Measurements from ENCODE around the gene KCNQ4. TPM values are rescaled to one million over a fixed set of nuclear protein-coding genes. Genes with fewer than 3 reads are reported as not detected.

KCNQ4 gene
- total RNA-seq, 3 donors from 2014 or later (not counting 1 experiment from before 2014, with no cell fraction given) = 0.14 to 0.45 (median 0.35) TPM

DNA sequence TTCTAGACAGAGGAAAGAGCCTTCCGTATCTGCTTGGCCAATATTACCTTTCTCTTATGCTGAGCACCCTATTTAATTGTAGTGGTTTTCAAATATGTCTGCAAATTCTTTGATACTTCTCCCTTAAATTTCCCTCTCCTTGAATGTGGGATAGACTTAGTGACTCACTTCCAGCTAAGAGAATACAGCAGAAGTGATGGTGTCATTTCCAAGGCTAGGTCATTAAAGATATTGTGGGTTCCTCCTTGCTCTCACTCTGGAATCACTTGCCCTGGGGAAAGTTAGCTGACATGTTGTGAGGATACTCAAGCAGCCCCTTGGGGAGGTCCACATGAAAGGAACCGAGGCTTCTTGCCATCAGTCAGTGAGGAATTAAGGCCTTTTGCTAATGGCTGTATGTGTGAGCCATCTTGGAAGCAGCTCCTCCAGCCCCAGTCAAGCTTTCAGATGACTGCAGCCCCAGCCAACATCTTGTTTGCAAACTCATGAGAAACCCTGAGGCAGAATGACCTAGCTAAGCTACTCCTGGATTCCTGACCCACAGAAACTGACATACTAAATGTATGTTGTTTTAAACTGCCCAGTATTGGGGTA, 86.6 kb downstream of the KCNQ4 start:
- Mint-ChIP-seq H3K27me3 (ENCODE audit: low read depth in 2 of 2) (peaks cover 0 to 3% of the 10 kb centered on the region in 2 donors), H3K36me3 (no peaks in the 10 kb centered on the region), H3K9me3 (no peaks in the 10 kb centered on the region), H3K27ac (no peak overlapping the region), H3K4me1 (peaks cover 11 to 15% of the 10 kb centered on the region in 2 donors), H3K4me3 (no peak overlapping the region)
- intact Hi-C loops (cut with micrococcal nuclease) = no loop called here
- 92% methylated on average over 1 of the region's 2 CpGs for WGBS (ENCODE audit: insufficient coverage)
- ATAC-seq (no peak), DNase-seq (no peak)
- Histone ChIP-seq H3K4me3 (ENCODE audit: low read length) (no peak overlapping the region), H3K27me3 (ENCODE audit: control insufficient read depth, insufficient read depth, low read length) (no peaks in the 10 kb centered on the region), H3K4me1 (ENCODE audit: control insufficient read depth, insufficient read depth, low read length) (peaks cover 5% of the 10 kb centered on the region), H3K36me3 (ENCODE audit: control insufficient read depth, insufficient read depth, low read length) (no peaks in the 10 kb centered on the region), H3K9me3 (ENCODE audit: control insufficient read depth, insufficient read depth, low read length) (no peaks in the 10 kb centered on the region), H3K27ac (ENCODE audit: low read length) (no peak overlapping the region)
- TF ChIP-seq, protein P1, sequence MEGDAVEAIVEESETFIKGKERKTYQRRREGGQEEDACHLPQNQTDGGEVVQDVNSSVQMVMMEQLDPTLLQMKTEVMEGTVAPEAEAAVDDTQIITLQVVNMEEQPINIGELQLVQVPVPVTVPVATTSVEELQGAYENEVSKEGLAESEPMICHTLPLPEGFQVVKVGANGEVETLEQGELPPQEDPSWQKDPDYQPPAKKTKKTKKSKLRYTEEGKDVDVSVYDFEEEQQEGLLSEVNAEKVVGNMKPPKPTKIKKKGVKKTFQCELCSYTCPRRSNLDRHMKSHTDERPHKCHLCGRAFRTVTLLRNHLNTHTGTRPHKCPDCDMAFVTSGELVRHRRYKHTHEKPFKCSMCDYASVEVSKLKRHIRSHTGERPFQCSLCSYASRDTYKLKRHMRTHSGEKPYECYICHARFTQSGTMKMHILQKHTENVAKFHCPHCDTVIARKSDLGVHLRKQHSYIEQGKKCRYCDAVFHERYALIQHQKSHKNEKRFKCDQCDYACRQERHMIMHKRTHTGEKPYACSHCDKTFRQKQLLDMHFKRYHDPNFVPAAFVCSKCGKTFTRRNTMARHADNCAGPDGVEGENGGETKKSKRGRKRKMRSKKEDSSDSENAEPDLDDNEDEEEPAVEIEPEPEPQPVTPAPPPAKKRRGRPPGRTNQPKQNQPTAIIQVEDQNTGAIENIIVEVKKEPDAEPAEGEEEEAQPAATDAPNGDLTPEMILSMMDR (IDR thresholded peaks at IDR 0.05) = no peak

DNA sequence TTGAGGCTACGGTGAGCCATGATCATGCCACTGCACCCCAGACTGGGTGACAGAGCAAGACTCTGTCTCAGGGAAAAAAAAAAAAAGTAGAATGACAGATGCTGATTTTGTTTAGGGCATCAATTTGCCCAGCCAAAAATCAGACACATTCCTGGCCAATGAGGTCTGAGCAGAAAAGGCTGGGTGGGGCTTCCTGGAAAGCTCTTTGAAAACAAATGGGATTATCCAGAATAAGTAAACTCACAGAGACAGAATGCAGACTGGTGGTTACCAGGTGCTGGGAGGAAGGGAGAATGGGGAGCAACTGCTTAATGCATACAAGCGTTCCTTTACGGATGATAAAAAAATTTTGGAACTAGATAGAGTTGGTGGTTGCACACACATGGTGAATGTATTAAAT, 88.7 kb downstream of the KCNQ4 start:
- H3K27me3 ChIP-seq (ENCODE audit: control insufficient read depth, insufficient read depth, low read length) = no peaks in the 10 kb centered on the region
- Mint-ChIP-seq H3K27me3 (ENCODE audit: low read depth in 2 of 2) (peaks cover 0 to 3% of the 10 kb centered on the region in 2 donors), H3K9me3 (no peaks in the 10 kb centered on the region), H3K4me1 (peaks cover 30 to 36% of the 10 kb centered on the region in 2 donors), H3K36me3 (no peaks in the 10 kb centered on the region), H3K4me3 (no peak overlapping the region), H3K27ac (no peak overlapping the region)
- H3K36me3 ChIP-seq (ENCODE audit: control insufficient read depth, insufficient read depth, low read length) = no peaks in the 10 kb centered on the region
- H3K27ac ChIP-seq (ENCODE audit: low read length) = no peak overlapping the region
- H3K4me3 ChIP-seq (ENCODE audit: low read length) = no peak overlapping the region
- peaks cover 3% of the 10 kb centered on the region for H3K9me3 ChIP-seq (ENCODE audit: control insufficient read depth, insufficient read depth, low read length)
- TF ChIP-seq, protein P1 (IDR thresholded peaks at IDR 0.05) = no peak
- peaks cover 20% of the 10 kb centered on the region for H3K4me1 ChIP-seq (ENCODE audit: control insufficient read depth, insufficient read depth, low read length)
- DNase-seq (no peak), ATAC-seq (no peak)
- 96% methylated on average over 3 of the region's 3 CpGs for WGBS (ENCODE audit: insufficient coverage)
- intact Hi-C loops (cut with micrococcal nuclease) = no loop called here

DNA sequence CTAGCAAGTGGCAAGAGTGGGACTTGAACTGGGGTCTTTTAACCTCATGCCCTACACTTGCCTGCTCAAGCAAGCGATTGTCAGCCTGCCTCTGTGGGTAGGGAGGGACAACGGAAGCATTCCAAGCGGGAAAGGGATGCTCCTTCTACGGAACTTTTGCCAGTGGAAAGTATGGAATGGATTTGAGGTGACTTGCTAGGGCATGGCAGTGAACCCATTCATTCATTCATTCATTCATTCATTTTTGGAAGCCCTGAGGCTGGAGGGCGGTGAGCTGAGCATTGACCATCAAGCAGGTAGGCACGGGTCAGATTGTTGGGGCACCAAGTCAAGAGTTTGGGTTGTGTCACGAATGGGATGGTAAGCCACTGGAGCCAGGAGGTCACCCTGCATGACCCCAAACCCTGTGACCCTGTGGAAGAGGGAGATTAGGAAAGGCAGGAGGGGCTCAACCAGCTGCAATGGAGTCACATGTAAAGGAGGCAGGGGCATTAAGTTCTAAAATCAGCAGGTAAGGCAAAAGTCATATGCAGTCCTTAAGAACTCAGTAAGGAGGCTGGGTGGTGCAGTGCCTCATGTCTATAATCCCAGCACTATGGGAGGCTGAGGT, 90.4 kb downstream of the KCNQ4 start:
- Mint-ChIP-seq H3K27me3 (ENCODE audit: low read depth in 2 of 2) (peaks cover 0 to 3% of the 10 kb centered on the region in 2 donors), H3K4me1 (peaks cover 34 to 42% of the 10 kb centered on the region in 2 donors), H3K27ac (no peak overlapping the region), H3K36me3 (no peaks in the 10 kb centered on the region), H3K4me3 (no peak overlapping the region), H3K9me3 (no peaks in the 10 kb centered on the region)
- H3K4me3 ChIP-seq (ENCODE audit: low read length) = no peak overlapping the region
- 98% methylated on average over 5 of the region's 7 CpGs for WGBS (ENCODE audit: insufficient coverage)
- peaks cover 27% of the 10 kb centered on the region for H3K4me1 ChIP-seq (ENCODE audit: control insufficient read depth, insufficient read depth, low read length)
- no peak overlapping the region for H3K27ac ChIP-seq (ENCODE audit: low read length)
- H3K9me3 ChIP-seq (ENCODE audit: control insufficient read depth, insufficient read depth, low read length) = peaks cover 3% of the 10 kb centered on the region
- no peaks in the 10 kb centered on the region for H3K27me3 ChIP-seq (ENCODE audit: control insufficient read depth, insufficient read depth, low read length)
- intact Hi-C loops (cut with micrococcal nuclease) = no loop called here
- DNase-seq = no peak
- TF ChIP-seq, protein P1 (IDR thresholded peaks at IDR 0.05) = no peak
- H3K36me3 ChIP-seq (ENCODE audit: control insufficient read depth, insufficient read depth, low read length) = no peaks in the 10 kb centered on the region
- no peak for ATAC-seq

DNA sequence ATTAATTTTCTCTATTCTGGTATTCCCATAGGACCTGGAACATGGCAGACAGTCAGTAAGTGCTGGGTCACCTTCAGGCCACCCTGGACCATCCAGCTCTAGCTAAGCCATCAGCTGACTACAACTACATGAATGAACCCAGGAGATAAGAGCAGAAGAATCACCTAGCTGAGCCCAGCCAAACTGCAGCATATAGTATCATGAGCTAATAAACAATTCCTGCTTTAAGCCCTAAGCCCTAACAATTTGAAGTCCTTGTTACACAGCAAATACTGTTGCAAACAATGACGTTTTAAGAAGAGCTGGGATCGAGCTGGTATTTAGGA, 92.8 kb downstream of the KCNQ4 start:
- ATAC-seq (no peak), DNase-seq (no peak)
- H3K27me3 Mint-ChIP-seq (ENCODE audit: low read depth in 2 of 2) = peaks cover 0 to 3% of the 10 kb centered on the region in 2 donors
- H3K27me3 ChIP-seq (ENCODE audit: control insufficient read depth, insufficient read depth, low read length) = no peaks in the 10 kb centered on the region
- H3K4me1 ChIP-seq (ENCODE audit: control insufficient read depth, insufficient read depth, low read length) = peaks cover 27% of the 10 kb centered on the region
- no peaks in the 10 kb centered on the region for H3K36me3 Mint-ChIP-seq
- 93% methylated on average over 2 of the region's 2 CpGs for WGBS (ENCODE audit: insufficient coverage)
- TF ChIP-seq, protein P1 (IDR thresholded peaks at IDR 0.05) = no peak
- no peak overlapping the region for H3K4me3 ChIP-seq (ENCODE audit: low read length)
- peaks cover 3% of the 10 kb centered on the region for H3K9me3 ChIP-seq (ENCODE audit: control insufficient read depth, insufficient read depth, low read length)
- H3K4me1 Mint-ChIP-seq = peaks cover 34 to 42% of the 10 kb centered on the region in 2 donors
- H3K36me3 ChIP-seq (ENCODE audit: control insufficient read depth, insufficient read depth, low read length) = no peaks in the 10 kb centered on the region
- intact Hi-C loops (cut with micrococcal nuclease) = no loop called here
- H3K27ac Mint-ChIP-seq = peak overlapping the region; percentile 76 to 86
- no peak overlapping the region for H3K27ac ChIP-seq (ENCODE audit: low read length)
- no peaks in the 10 kb centered on the region for H3K9me3 Mint-ChIP-seq
- H3K4me3 Mint-ChIP-seq = no peak overlapping the region

Data from natural killer cell (primary cell).